NCI-H2029 (cell line): Measurements from ENCODE around the gene OPHN1.
"Not testable (repeated sequence)": the region's sequence is repeated elsewhere in the genome, so short reads cannot be mapped to it uniquely, and the experiment has no call there.

Experiments
- DNase-seq: peaks from one replicate; lab custom pipeline; 2025; lab: John Stamatoyannopoulos, UW

OPHN1 gene

GRCh38 chrX:68355629-68355920, 77.7 kb downstream of the OPHN1 start:
- no peak for DNase-seq

- no peak for DNase-seq
Observed at GRCh38 chrX:68354879-68355628, 78.2 kb downstream of the OPHN1 start.

GRCh38 chrX:68345025-68345424, 88.3 kb downstream of the OPHN1 start:
- DNase-seq = no peak

- no peak for DNase-seq
Observed at GRCh38 chrX:68343551-68343950, 89.7 kb downstream of the OPHN1 start.

- no peak for DNase-seq
Observed at GRCh38 chrX:68332201-68332731, 101.0 kb downstream of the OPHN1 start.

- DNase-seq = not testable (repeated sequence)
Observed at GRCh38 chrX:68326841-68327240, 106.5 kb downstream of the OPHN1 start.

- no peak for DNase-seq
Observed at GRCh38 chrX:68307769-68308168, 125.5 kb downstream of the OPHN1 start.

GRCh38 chrX:68304602-68305001, 128.7 kb downstream of the OPHN1 start:
- DNase-seq = no peak

- DNase-seq = no peak
Observed at GRCh38 chrX:68299898-68300297, 133.4 kb downstream of the OPHN1 start.

GRCh38 chrX:68292471-68292870, 140.8 kb downstream of the OPHN1 start:
- no peak for DNase-seq

- no peak for DNase-seq
Observed at GRCh38 chrX:68288127-68288526, 145.2 kb downstream of the OPHN1 start.

- DNase-seq = no peak
Observed at GRCh38 chrX:68287419-68287818, 145.9 kb downstream of the OPHN1 start.

- no peak for DNase-seq
Observed at GRCh38 chrX:68286980-68287379, 146.3 kb downstream of the OPHN1 start.

GRCh38 chrX:68286076-68286475, 147.2 kb downstream of the OPHN1 start:
- no peak for DNase-seq

- DNase-seq = no peak
Observed at GRCh38 chrX:68284281-68284904, 148.9 kb downstream of the OPHN1 start.

GRCh38 chrX:68273887-68274286, 159.4 kb downstream of the OPHN1 start:
- no peak for DNase-seq

- not testable (repeated sequence) for DNase-seq
Observed at GRCh38 chrX:68264793-68265192, 168.5 kb downstream of the OPHN1 start.

GRCh38 chrX:68261060-68261672, 172.1 kb downstream of the OPHN1 start:
- DNase-seq = no peak

GRCh38 chrX:68256990-68257389, 176.3 kb downstream of the OPHN1 start:
- DNase-seq = no peak

GRCh38 chrX:68254738-68255645, 178.3 kb downstream of the OPHN1 start:
- DNase-seq = no peak

- no peak for DNase-seq
Observed at GRCh38 chrX:68252664-68253063, 180.6 kb downstream of the OPHN1 start.

- no peak for DNase-seq
Observed at GRCh38 chrX:68249903-68250302, 183.4 kb downstream of the OPHN1 start.
